Neural cell (in vitro differentiated cells): Measurements from ENCODE around the gene PAWR.

Experiments used
- CTCF ChIP-seq: fragments of 450-650 bp; IDR thresholded peaks from 2 replicates; pipeline ENCODE4 v1.5.1; 2014; ENCODE audit warnings: antibody characterized with exemption, mild to moderate bottlenecking, moderate library complexity; ENCODE audit not compliant: poor library complexity, severe bottlenecking
- EP300 ChIP-seq: fragments of 450-650 bp; conservative IDR thresholded peaks from 2 replicates; pipeline ENCODE4 v1.6.1; 2014; ENCODE audit warnings: antibody characterized with exemption, mild to moderate bottlenecking, moderate library complexity; ENCODE audit not compliant: poor library complexity, severe bottlenecking
- EZH2 ChIP-seq: fragments of 200-600, 300-800 bp; shearing (Covaris generic), sonication (generic); IDR thresholded peaks from 2 replicates; pipeline ENCODE4 v1.6.1; 2014; ENCODE audit warnings: antibody characterized with exemption, low read length, borderline replicate concordance, mild to moderate bottlenecking; ENCODE audit not compliant: insufficient read depth, poor library complexity, severe bottlenecking
- MXI1 ChIP-seq: fragments of 450-650 bp; conservative IDR thresholded peaks from 2 replicates; pipeline ENCODE4 v1.6.1; 2014; ENCODE audit warnings: antibody characterized with exemption, mild to moderate bottlenecking; ENCODE audit not compliant: poor library complexity, severe bottlenecking
- POLR2AphosphoS5 ChIP-seq: IDR thresholded peaks from 2 replicates; pipeline ENCODE4 v1.6.1; 2012
- RAD21 ChIP-seq: fragments of 450-650 bp; conservative IDR thresholded peaks from 2 replicates; pipeline ENCODE4 v1.6.1; 2014; ENCODE audit warnings: antibody characterized with exemption, mild to moderate bottlenecking, moderate library complexity
- REST ChIP-seq: IDR thresholded peaks from 2 replicates; pipeline ENCODE4 v1.6.1; 2012; ENCODE audit warnings: borderline replicate concordance
- SMC3 ChIP-seq: fragments of 450-650 bp; conservative IDR thresholded peaks from 2 replicates; pipeline ENCODE4 v1.6.1; 2014; ENCODE audit warnings: antibody characterized with exemption, mild to moderate bottlenecking, moderate library complexity; ENCODE audit not compliant: poor library complexity
- TAF1 ChIP-seq: IDR thresholded peaks from 2 replicates; pipeline ENCODE4 v1.6.1; 2012; ENCODE audit warnings: low read depth

GRCh38 chr12:79561401-79562132 is 129.2 kb downstream of the PAWR start:
- TF ChIP-seq CTCF (no peak), REST (no peak), EP300 (no peak), POLR2AphosphoS5 (no peak), TAF1 (no peak), SMC3 (no peak), EZH2 (no peak), RAD21 (no peak), MXI1 (no peak)
